Muscle of back (tissue), 11 donors: ENCODE measurements around the gene TIMM13. TPM values are rescaled to one million over a fixed set of nuclear protein-coding genes. Genes with fewer than 3 reads are reported as not detected.
"Not testable (repeated sequence)": the region's sequence is repeated elsewhere in the genome, so short reads cannot be mapped to it uniquely, and the experiment has no call there.

Experiments used
- DNase-seq, 3 donors: peaks; one replicate each; pipeline versions ENCODE4 v3.0.0 to v3.0.0-alpha.2; 2013
- polyA plus RNA-seq, 10 donors: library from polyadenylated mRNA; unstranded; fragments of 120-200 nt; gene quantifications; one replicate each; pipeline ENCODE4 v1.2.1, GENCODE V29; 2013; ENCODE audit not compliant: insufficient read length in 10 of 10

TIMM13 gene
- polyA plus RNA-seq, 10 donors = 56.2 to 113 (median 73.8) TPM

DNA sequence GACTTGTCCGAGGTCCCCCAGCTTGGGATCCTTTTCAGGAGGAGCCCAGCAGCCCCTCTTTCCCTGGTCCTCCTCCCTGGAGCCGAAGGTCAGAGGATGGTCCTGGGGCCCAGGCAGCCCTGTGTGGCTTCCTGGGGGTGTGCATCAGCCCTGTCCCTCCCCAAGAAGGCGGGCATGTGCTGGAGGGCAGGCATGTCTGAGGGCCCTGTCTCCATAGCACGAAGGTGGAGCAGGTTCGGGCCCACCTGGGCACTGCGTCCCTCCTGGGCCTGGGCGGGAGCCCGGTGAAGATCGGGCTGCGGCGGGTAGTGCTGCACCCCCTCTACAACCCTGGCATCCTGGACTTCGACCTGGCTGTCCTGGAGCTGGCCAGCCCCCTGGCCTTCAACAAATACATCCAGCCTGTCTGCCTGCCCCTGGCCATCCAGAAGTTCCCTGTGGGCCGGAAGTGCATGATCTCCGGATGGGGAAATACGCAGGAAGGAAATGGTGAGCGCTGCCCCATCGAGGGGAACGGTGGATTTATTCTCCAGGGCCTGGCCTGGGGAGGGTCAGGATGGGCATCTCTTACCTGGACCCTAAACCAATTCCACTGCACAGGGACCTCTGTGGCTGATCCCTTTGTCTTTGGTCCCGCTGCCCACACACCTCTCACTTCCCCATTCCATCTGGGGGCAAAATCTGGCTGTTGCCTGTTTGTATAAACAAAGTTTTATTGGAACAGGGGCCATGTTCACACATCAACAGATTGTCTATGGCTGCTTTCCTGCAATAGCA lies 10.9 kb downstream of the TIMM13 start:
- DNase-seq = no peak

DNA sequence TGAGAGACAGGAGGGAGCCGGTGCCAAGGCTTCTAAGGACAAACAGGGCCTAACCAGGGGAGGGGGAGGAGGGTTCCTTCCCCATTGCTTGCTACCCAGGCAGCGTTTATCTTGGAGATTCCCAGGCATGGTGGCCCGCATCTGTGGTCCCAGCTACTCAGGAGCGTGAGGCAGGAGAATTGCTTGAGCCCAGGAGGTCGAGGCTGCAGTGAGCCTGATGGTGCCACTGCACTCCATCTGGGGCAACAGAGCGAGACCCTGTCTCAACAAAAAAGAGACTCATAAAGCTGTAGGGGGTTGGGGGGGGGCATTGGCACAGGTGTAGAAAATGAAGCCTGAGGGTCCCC lies 11.4 kb downstream of the TIMM13 start:
- no peak for DNase-seq

DNA sequence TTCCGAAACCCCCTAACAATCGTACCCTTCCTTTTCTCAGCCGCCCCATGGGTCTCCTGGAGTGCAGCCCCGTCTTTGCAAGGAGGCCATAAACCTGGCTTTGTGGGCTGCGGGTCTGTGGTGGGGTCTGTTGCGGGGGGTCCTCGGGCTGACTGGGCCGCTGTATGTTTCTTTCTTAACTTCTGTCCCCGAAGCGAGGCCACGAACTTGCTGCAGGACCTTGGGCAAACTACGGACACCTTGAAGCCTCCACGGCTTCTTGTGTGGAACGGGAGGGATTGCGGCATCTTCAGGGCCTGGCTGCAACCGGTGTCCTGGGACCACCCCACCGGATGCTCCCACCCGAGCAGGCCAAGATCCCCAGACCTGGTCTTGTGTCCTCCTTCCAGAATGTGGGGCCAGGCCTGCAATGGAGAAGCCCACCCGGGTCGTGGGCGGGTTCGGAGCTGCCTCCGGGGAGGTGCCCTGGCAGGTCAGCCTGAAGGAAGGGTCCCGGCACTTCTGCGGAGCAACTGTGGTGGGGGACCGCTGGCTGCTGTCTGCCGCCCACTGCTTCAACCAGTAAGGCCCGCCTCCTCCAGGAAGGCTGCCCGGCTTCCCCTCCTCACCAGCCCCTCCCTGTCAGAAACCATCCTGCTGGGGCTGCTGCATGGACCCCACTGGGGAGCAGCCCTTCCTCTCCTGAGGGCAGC lies 12.0 kb downstream of the TIMM13 start:
- DNase-seq = no peak

DNA sequence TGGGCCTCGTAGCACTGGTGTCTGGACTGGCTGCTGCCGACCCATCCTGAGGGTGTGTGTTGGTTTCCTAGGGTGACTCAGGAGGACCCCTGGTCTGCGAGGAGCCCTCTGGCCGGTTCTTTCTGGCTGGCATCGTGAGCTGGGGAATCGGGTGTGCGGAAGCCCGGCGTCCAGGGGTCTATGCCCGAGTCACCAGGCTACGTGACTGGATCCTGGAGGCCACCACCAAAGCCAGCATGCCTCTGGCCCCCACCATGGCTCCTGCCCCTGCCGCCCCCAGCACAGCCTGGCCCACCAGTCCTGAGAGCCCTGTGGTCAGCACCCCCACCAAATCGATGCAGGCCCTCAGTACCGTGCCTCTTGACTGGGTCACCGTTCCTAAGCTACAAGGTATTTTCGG lies 13.8 kb downstream of the TIMM13 start:
- no peak for DNase-seq

DNA sequence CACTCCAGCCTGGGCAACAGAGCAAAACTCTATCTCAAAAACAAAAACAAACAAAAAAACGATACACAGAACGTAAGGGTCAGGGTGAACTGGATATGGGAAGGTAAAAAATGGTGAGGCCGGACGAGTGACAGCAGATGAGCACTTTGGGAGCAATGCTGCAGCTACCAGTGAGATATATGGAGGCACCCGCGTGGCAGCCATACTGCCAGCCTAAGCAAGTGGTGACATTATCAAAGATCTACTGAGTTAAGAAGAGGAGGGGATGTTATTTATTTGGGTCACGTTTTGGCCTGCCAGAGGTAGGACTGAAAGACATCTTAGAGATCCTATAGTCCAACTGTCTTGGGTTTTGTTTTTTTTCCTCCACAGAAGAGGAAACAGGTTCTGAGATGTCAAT lies 14.2 kb downstream of the TIMM13 start:
- no peak for DNase-seq

DNA sequence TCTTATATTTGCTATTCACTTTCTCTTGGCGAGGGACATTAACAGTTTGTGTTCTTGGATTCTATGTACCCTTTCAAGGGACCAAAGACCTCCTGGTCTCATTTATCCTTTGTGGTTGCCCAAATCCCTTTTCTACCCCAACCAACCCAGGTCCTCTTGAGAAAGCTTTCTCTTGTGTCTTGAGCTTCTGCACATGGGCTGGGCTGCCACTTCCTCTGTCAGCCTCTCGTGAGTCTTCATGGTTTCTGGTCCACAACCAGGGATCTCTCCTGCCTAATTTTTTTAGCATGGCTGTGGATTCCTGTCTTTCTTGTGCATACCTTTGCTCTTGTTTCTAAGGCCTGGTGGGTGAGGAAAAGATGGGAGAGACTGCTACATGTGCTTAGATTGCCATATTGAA lies 14.9 kb downstream of the TIMM13 start:
- no peak for DNase-seq

DNA sequence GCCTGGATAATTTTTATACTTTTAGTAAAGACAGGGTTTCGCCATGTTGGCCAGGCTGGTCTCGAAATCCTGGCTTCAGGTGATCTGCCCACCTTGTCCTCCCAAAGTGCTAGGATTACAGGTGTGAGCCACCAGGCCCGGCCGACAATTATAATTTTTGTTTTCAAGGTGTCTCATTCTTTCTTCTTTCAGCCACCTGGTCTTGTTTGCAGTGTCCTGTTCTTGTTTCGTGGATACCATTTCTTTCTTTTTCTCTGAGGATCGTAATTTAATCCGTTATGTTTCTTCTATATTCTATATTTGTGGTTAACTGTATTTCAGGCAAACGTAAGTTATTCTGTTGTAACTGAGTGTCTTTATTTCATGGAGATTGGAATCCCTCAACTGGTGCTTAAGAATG lies 15.7 kb downstream of the TIMM13 start:
- no peak for DNase-seq

DNA sequence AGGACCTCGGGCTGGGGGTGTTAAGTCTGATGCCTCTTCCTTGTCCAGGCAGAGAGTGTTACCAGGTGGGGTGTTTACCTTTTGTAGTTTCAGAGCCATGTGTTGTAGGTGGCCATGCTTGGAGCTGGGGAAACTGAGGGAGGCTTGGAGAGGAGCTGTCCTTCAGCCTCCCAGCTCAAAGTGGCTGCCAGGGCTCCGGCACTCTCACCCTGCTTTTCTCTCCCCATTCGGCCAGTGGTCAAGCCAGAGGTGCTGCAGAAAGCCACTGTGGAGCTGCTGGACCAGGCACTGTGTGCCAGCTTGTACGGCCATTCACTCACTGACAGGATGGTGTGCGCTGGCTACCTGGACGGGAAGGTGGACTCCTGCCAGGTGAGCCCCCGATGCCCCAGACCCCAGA lies 17.4 kb downstream of the TIMM13 start:
- no peak for DNase-seq

DNA sequence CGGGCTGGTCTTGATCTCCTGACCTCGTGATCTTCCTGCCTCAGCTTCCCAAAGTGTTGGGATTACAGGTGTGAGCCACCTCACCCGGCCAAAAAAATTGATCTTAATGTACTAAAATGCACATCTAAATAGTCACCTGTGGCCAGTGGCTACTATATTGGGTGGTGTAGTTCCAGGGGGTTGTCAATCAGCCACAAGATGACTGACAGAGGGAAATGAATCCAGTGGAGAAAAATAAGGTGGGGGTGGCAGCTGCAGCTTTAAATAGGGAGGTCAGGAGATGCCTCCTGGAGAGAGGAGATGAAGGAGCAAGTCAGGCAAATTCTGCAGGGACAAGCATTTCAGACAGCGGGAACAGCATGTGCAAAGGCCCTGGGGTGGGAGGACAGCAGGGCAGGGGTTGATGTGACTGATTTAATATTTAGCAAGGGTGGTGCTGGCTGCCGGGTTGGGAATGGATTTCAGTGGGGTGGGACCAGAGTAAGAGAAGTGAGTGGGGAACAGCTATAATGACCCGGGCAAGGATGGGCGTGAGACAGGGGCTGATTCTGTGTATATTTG lies 18.0 kb downstream of the TIMM13 start:
- DNase-seq = no peak

DNA sequence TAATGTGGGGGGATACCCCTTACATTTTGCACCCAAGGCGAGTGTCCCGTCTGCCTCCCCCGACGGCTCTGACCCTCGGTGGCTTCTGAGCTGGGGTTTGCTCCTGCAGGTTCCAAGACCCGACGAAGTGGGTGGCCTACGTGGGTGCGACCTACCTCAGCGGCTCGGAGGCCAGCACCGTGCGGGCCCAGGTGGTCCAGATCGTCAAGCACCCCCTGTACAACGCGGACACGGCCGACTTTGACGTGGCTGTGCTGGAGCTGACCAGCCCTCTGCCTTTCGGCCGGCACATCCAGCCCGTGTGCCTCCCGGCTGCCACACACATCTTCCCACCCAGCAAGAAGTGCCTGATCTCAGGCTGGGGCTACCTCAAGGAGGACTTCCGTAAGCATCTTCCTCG lies 19.1 kb downstream of the TIMM13 start:
- DNase-seq = no peak

DNA sequence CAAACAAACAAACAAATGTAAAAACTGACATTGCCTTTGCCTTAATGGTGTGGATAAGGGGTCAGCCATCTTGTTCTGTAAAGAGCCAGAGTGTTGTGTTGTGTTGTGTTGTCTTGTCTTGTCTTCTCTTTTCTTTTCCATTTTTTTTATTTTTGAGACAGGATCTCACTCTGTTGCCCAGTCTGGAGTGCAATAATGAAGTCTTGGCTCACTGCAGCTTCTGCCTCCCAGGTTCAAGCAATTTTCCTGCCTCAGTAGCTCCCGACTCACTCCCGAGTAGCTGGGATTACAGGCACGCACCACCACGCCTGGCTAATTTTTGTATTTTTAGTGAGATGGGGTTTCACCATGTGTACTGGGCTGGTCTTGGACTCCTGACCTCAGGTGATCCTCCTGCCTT lies 27.8 kb downstream of the TIMM13 start:
- no peak for DNase-seq

DNA sequence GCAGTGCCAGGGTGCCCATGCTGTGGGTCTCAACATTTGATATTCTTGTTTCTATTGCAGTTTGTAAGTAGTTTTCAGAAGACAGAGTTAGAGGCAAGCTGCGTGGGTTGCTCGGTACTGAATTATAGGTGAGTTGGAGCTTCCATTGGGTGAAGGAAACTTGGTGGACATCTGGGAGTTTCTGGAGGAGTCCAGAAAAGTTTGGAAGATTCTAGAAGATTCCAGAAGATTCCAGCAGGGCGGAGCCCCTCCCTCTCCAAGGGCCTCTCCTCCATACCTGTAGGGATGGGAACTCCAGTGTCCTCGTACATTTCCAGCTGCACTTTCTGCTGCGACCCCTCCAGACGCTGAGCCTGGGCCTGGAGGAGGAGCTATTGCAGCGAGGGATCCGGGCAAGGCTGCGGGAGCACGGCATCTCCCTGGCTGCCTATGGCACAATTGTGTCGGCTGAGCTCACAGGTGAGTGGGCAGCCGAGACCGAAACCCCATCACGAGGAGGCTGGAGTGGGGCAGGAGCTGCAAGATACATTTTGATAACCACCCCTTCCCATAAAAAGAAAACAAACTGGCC lies 28.6 kb downstream of the TIMM13 start:
- DNase-seq = no peak

DNA sequence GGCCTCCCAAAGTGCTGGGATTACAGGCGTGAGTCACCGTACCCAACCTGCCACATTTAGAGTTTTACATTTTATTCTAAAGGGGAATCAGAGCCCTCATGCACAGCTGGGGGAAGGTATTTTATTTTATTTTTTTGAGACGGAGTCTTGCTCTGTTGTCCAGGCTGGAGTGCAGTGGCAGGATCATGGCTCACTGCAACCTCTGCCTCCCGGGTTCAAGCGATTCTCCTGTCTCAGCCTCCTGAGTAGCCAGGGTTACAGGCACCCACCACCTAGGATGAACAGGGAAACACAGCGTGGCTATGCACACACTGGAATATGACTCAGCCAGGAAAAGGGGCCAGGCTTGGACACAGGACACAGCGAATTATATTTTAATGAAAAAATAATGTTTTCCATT lies 30.2 kb downstream of the TIMM13 start:
- DNase-seq = not testable (repeated sequence)

DNA sequence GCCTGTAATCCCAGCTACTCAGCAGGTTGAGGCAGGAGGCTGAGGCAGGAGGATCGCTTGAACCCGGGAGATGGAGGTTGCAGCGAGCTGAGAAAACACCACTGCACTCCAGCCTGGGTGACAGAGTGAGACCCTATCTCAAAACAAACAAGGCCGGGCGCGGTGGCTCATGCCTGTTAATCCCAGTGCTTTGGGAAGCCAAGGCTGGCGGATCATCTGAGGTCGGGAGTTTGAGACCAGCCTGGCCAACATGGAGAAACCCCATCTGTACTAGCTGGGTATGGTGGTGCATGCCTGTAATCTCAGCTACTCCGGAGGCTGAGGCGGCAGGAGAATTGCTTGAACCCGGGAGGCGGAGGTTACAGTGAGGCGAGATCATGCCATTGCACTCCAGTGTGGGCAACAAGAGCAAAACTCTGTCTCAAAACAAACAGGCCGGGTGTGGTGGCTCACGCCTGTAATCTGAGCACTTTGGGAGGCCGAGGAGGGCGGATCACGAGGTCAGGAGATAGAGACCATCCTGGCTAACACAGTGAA lies 32.0 kb downstream of the TIMM13 start:
- DNase-seq = not testable (repeated sequence)

DNA sequence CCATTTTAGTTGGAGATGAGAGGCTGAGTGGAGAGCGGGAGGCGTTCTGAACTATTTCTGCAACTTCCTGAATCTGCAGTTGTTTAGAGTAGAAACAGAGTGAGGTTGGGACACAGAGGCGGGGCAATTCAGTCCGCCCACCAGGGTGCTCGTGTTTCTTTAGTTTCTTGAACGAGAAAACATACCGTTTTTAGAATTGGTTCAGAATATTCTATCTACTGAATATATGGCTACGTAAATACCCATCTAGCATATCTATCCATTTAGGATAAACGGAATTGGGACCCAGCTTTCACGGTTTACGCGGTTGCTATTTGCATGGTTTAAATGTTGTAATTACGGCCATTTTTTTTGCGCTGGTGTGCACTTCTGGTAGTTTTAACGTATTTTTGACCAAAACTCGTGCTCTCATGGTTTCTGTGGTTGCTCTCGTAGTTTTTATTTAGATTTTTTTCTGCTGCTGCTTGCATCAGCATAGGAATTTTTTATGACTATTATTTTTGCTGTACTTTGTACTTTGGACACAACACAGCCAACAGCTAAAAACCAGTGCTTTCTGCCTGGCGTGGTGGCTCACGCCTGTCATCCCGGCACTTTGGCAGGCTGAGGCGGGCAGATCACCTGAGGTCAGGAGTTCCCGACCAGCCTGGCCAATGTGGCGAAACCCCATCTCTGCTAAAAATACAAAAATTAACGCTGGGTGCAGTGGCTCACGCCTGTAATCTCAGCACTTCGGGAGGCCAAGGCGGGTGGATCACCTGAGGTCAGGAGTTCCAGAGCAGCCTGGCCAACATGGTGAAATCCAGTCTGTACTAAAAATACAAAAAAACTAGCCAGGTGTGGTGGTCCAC lies 32.7 kb downstream of the TIMM13 start:
- no peak for DNase-seq

DNA sequence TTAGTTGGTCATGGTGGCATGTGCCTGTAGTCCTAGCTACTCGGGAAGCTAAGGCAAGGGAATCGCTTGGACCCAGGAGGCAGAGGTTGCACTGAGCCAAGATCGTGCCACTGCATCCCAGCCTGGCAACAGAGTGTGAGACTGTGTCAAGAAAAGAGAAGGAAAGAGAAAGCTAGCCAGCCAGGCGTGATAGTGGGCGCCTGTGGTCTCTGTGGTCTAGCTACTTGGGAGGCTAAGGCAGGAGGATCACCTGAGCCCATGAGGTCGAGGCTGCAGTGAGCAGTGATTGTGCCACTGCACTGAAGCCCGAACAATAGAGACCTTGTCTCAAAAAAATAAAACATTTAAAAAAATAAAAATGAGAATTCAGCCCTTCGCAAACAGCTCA lies 33.3 kb downstream of the TIMM13 start:
- DNase-seq = no peak

DNA sequence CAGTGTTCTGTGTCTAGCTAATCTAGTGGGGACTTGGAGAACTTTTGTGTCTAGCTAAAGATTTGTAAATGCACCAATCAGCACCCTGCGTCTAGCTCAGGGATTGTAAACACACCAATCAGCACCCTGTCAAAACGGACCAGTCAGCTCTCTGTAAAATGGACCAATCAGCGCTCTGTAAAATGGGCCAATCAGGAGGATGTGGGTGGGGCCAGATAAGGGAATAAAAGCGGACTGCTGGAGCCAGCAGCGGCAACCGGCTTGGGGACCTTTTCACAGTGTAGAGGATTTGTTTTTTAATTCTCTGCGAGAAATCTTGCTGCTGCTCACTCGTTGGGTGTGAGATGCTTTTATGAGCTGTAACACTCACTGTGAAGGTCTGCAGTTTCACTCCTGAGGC lies 34.5 kb downstream of the TIMM13 start:
- not testable (repeated sequence) for DNase-seq

DNA sequence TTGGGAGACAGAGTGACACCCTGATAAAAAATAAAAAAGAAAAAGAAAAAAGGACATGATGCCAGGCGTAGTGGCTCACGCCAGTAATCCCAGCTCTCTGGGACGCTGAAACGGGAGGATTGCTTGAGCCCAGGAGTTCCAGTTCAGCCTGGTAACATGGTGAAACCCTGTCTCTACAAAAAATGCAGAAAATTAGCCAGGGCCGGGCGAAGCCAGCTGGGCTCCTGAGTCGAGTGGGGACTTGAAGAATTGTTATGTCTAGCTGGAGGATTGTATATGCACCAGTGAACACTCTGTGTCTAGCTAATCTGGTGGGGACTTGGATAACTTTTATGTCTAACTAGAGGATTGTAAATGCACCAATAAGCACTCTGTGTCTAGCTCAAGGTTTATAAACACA lies 35.0 kb downstream of the TIMM13 start:
- DNase-seq = no peak

DNA sequence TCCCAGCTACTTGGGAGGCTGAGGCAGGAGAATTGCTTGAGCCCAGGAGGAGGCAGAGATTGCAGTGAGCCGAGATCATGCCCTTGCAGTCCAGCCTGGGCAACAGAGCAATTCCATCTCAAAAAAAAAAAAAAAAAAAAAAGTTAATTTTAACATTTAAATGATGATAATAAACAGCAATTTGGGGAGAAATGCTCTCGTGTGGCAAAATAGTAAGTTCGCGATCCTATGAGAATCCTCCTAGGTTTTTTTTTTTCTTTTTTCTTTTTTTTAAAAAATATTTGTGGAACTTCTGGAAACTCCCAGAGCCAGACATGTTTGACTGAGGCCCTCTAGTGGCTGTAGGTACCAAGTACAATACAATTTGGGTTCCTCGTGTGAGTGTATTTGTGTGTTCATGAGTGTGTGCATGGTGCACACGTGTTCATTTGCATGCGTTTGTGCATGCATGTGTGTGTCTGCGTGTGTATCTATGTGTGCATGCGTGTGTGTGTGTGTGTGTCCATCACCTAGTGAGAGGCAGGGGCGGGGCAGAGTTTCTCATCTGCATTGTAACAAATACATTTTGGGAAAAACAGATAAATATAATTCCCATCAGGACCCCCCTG lies 36.2 kb downstream of the TIMM13 start:
- DNase-seq = peak; percentile 58 to 70 (median 66)

DNA sequence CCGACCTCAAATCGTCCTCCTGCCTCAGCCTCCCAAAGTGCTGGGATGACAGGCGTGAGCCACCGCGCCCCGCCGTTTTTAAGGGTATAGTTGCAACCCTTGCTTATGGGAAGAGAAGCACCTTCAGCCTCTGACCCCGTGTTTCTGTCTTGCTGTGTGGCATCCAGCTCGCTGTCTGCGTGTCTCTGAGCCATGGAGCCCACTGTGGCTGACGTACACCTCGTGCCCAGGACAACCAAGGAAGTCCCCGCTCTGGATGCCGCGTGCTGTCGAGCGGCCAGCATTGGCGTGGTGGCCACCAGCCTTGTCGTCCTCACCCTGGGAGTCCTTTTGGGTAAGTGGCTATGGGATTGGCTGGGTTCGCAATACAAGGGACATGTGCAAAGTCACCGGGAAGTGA lies 37.8 kb downstream of the TIMM13 start:
- DNase-seq = no peak
